ENCODE results near the gene GSPT1.

DNA sequence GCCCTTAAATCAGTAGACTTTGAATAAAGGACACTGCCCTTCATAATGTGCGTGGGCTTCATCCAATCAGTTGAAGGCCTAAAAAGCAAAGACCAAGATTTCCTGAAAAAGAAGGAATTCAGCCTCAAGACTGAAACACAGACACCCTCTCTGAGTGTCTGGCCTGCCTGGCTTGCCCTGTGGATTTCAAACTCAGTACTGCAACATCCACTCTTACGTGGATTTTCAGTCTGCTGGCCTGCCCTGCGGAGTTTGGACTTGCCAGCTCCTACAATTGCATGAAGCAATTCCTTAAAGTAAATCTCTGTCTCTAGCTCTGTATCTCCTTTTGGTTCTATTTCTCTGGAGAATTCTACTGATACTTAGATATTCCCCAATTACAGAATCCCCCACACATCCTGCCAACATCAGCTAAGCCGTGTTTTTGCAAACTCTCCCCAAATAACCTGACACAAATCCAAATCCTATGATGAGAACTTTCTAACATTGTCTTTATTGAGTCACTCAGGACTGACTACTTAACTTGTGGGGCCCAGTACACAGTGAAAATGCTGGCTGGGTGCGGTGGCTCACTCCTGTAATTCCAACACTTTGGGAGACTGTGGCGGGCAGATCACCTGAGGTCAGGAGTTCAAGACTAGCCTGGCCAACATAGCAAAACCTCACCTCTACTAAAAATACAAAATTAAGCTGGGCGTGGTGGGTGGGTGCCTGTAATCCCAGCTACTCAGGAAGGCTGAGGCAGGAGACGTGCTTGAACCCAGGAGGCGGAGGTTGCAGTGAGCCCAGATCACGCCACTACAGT, 42.0 kb upstream of the GSPT1 start:
- no peak for TF ChIP-seq POLR2A (IDR thresholded peaks at IDR 0.05)
- TF ChIP-seq, protein P1, sequence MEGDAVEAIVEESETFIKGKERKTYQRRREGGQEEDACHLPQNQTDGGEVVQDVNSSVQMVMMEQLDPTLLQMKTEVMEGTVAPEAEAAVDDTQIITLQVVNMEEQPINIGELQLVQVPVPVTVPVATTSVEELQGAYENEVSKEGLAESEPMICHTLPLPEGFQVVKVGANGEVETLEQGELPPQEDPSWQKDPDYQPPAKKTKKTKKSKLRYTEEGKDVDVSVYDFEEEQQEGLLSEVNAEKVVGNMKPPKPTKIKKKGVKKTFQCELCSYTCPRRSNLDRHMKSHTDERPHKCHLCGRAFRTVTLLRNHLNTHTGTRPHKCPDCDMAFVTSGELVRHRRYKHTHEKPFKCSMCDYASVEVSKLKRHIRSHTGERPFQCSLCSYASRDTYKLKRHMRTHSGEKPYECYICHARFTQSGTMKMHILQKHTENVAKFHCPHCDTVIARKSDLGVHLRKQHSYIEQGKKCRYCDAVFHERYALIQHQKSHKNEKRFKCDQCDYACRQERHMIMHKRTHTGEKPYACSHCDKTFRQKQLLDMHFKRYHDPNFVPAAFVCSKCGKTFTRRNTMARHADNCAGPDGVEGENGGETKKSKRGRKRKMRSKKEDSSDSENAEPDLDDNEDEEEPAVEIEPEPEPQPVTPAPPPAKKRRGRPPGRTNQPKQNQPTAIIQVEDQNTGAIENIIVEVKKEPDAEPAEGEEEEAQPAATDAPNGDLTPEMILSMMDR (IDR thresholded peaks at IDR 0.05): no peak

All from testis (tissue), 2 donors.